K562 (cell line): ENCODE measurements around the gene P4HB.

Experiments used
- BRCA1 ChIP-seq, 2 experiments: fragments of 450-650 bp in 1 of 2; sonication (generic) in 1 of 2; formaldehyde crosslinking in 1 of 2; IDR thresholded peaks; 2 replicates each; pipeline versions ENCODE4 v1.5.0 to v1.6.1; 2017 to 2020; ENCODE audit warnings: mild to moderate bottlenecking in 1 of 2, missing genetic modification reagents in 1 of 2
- EP300 ChIP-seq: IDR thresholded peaks from 2 replicates; pipeline ENCODE4 v1.6.1; 2012; ENCODE audit warnings: low read length, improper control_type of control experiment
- NR1H2 ChIP-seq: sonication (generic); formaldehyde crosslinking; IDR thresholded peaks from 2 replicates; pipeline ENCODE4 v1.4.0; 2020; ENCODE audit warnings: mild to moderate bottlenecking, missing genetic modification reagents
- TFAP4 ChIP-seq: sonication (generic); formaldehyde crosslinking; IDR thresholded peaks from 2 replicates; pipeline ENCODE4 v1.8.0; 2022; ENCODE audit warnings: missing genetic modification reagents, mild to moderate bottlenecking, moderate library complexity, borderline replicate concordance
- XRCC5 ChIP-seq: fragments of 200-400 bp; formaldehyde crosslinking; IDR thresholded peaks from 2 replicates; pipeline ENCODE4 v1.6.1; 2017; ENCODE audit warnings: low read depth, mild to moderate bottlenecking, low read length

GRCh38 chr17:81831563-81831956 lies 28.8 kb downstream of the P4HB start:
- TF ChIP-seq TFAP4 (CRISPR knock-in tag), result 0 out of 2 replicates have a peak, but pooled peaks have one; percentile 10
- no peak for TF ChIP-seq EP300
- TF ChIP-seq BRCA1 (IDR thresholded peaks at IDR 0.05), result no peak
- no peak for TF ChIP-seq BRCA1 (CRISPR knock-in tag; IDR thresholded peaks at IDR 0.05)
- no peak for TF ChIP-seq NR1H2 (CRISPR knock-in tag)
- no peak for TF ChIP-seq XRCC5
